Measurements from ENCODE around the gene ZNF835.

DNA sequence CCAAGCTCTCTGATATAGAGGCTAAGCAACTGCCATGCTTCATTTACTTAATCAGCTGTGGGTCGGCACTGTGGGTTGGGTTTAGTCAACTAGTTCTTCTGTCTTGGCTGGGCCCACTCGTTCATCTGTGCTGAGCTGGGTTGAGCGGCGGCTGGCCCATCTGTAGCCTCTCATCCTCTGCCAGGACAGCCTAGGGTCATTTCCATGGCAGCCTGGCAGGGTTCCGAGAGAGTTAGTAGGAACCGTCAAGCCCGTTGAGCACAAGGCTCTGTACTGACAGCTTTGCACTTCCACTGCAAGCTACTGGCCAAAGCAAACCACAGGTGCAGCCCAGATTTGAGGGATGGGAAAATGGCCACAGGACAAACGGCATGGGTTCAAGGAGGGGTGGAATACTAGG is 6.6 kb upstream of the ZNF835 start:
- TF ChIP-seq, protein P1, sequence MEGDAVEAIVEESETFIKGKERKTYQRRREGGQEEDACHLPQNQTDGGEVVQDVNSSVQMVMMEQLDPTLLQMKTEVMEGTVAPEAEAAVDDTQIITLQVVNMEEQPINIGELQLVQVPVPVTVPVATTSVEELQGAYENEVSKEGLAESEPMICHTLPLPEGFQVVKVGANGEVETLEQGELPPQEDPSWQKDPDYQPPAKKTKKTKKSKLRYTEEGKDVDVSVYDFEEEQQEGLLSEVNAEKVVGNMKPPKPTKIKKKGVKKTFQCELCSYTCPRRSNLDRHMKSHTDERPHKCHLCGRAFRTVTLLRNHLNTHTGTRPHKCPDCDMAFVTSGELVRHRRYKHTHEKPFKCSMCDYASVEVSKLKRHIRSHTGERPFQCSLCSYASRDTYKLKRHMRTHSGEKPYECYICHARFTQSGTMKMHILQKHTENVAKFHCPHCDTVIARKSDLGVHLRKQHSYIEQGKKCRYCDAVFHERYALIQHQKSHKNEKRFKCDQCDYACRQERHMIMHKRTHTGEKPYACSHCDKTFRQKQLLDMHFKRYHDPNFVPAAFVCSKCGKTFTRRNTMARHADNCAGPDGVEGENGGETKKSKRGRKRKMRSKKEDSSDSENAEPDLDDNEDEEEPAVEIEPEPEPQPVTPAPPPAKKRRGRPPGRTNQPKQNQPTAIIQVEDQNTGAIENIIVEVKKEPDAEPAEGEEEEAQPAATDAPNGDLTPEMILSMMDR (conservative IDR thresholded peaks at IDR 0.05 in 1 of 2, IDR thresholded peaks at IDR 0.05 in 1 of 2; ENCODE audit: extremely low read depth in 1 of 2, insufficient read depth in 1 of 2, low read depth in 1 of 2, low read length in 2 of 2), result no peak
- no peak for TF ChIP-seq EZH2 (IDR thresholded peaks at IDR 0.05; ENCODE audit: borderline replicate concordance, low read length)
